Lung (tissue), 12 donors: Measurements from ENCODE around the gene CENPT. TPM values are rescaled to one million over a fixed set of nuclear protein-coding genes. Genes with fewer than 3 reads are reported as not detected.

Experiments used
- ATAC-seq: fragments of 200-7000 bp; cut with Tn5 transposase; one replicate; pipeline ENCODE4 v1.9.1; 2020; ENCODE audit warnings: moderate number of reproducible peaks; ENCODE audit not compliant: insufficient read depth, low FRiP score
- DNase-seq, 3 donors: peaks; one replicate each; pipeline ENCODE4 v3.0.0-alpha.2; 2013 to 2017
- H3K27ac ChIP-seq, 2 donors: one replicate each; pipeline ENCODE4 v1.5.1; 2013; ENCODE audit warnings: mild to moderate bottlenecking in 2 of 2, moderate library complexity in 2 of 2, control low read depth in 1 of 2, inconsistent platforms in 1 of 2, low read depth in 1 of 2, low read length in 1 of 2
- H3K27me3 ChIP-seq, 3 donors: one replicate each; pipeline ENCODE4 v1.5.1; 2013; ENCODE audit warnings: low read length in 2 of 3; ENCODE audit not compliant: control insufficient read depth in 3 of 3, insufficient read depth in 3 of 3
- H3K36me3 ChIP-seq, 4 donors: one replicate each; pipeline ENCODE4 v1.5.1; 2013; ENCODE audit warnings: low read length in 4 of 4, mild to moderate bottlenecking in 1 of 4, moderate library complexity in 1 of 4; ENCODE audit not compliant: control insufficient read depth in 4 of 4, insufficient read depth in 4 of 4
- H3K4me1 ChIP-seq, 5 donors: one replicate each; pipeline ENCODE4 v1.5.1; 2013; ENCODE audit warnings: low read length in 5 of 5, mild to moderate bottlenecking in 2 of 5, moderate library complexity in 1 of 5; ENCODE audit not compliant: control insufficient read depth in 5 of 5, insufficient read depth in 5 of 5
- H3K4me3 ChIP-seq: one replicate; pipeline ENCODE4 v1.5.1; 2013; ENCODE audit warnings: mild to moderate bottlenecking, control low read depth, moderate library complexity
- H3K9ac ChIP-seq, 2 donors: one replicate each; pipeline ENCODE4 v1.5.1; 2013; ENCODE audit warnings: low read length in 2 of 2, control low read depth in 1 of 2; ENCODE audit not compliant: insufficient read depth in 1 of 2
- H3K9me3 ChIP-seq, 4 donors: one replicate each; pipeline ENCODE4 v1.5.1; 2013; ENCODE audit warnings: low read length in 3 of 4, mild to moderate bottlenecking in 1 of 4, moderate library complexity in 1 of 4; ENCODE audit not compliant: control insufficient read depth in 4 of 4, insufficient read depth in 3 of 4
- CTCF ChIP-seq: IDR thresholded peaks from 2 replicates; pipeline ENCODE4 v1.5.1; 2012; ENCODE audit warnings: mild to moderate bottlenecking; ENCODE audit errors: control extremely low read depth, extremely low read depth
- WGBS, 2 donors: extraction: QIAGEN DNeasy Blood & Tissue Kit; methylation state at CpG; one replicate each; pipeline ENCODE4 v1.1.7; 2013; 5-methylcytosine and 5-hydroxymethylcytosine counted together
- polyA plus RNA-seq, 2 donors: library from polyadenylated mRNA; stranded (reverse); fragments of 200-250 nt; gene quantifications; one replicate each; pipeline ENCODE4 v1.2.1, GENCODE V29; 2013
- total RNA-seq, 2 donors: library from RNA; depleted of rRNA in 1 of 2; stranded (reverse); fragments of >200 nt in 1 of 2; gene quantifications; one replicate each; pipeline ENCODE4 v1.2.1, GENCODE V29; 2014 to 2021
- donor health status: control.
- donor health status: control.
- donor health status: Bipolar disorder and iron deficiency.
- donor health status: healthy.
- donor health status: DM: yes; HTN: yes; CAD: no.

CENPT gene
- total and polyA plus RNA-seq, 4 donors = 28.5 to 47.5 (median 33.0) TPM

- no peak overlapping the region for H3K9ac ChIP-seq
- H3K4me1 ChIP-seq = peaks cover 6 to 16% (median 9%) of the 10 kb centered on the region in 5 donors
- TF ChIP-seq CTCF = no peak
- H3K4me3 ChIP-seq = no peak overlapping the region
- peak overlapping the region in 1 of 2 donors; percentile 1 for H3K27ac ChIP-seq
- no peaks in the 10 kb centered on the region for H3K27me3 ChIP-seq
- H3K36me3 ChIP-seq = peaks cover 0 to 13% (median 6%) of the 10 kb centered on the region in 4 donors
- DNase-seq (no peak), ATAC-seq (no peak)
- H3K9me3 ChIP-seq = no peaks in the 10 kb centered on the region
- 72 to 84% methylated on average over 4 of the region's 4 CpGs for WGBS, 2 donors
These were observed 42.5 kb downstream of the CENPT start for GRCh38 chr16:67804853-67805542.

- H3K27me3 ChIP-seq = no peaks in the 10 kb centered on the region
- DNase-seq = no peak
- no peaks in the 10 kb centered on the region for H3K9me3 ChIP-seq
- WGBS, 2 donors = 66 to 80% methylated on average over 3 of the region's 3 CpGs
- no peak overlapping the region for H3K4me3 ChIP-seq
- ATAC-seq = no peak
- no peak overlapping the region for H3K9ac ChIP-seq
- peaks cover 0 to 13% (median 7%) of the 10 kb centered on the region in 4 donors for H3K36me3 ChIP-seq
- H3K27ac ChIP-seq = no peak overlapping the region
- no peak for TF ChIP-seq CTCF
- H3K4me1 ChIP-seq = peaks cover 6 to 16% (median 9%) of the 10 kb centered on the region in 5 donors
These were observed 43.6 kb downstream of the CENPT start for GRCh38 chr16:67803894-67804293.

- ATAC-seq (no peak), DNase-seq (no peak)
- 55 to 90% methylated on average over 2 of the region's 2 CpGs for WGBS, 2 donors
- TF ChIP-seq CTCF = no peak
- no peak overlapping the region for H3K4me3 ChIP-seq
- no peak overlapping the region for H3K27ac ChIP-seq
- peaks cover 4 to 15% (median 8%) of the 10 kb centered on the region in 5 donors for H3K4me1 ChIP-seq
- peaks cover 0 to 13% (median 10%) of the 10 kb centered on the region in 4 donors for H3K36me3 ChIP-seq
- no peaks in the 10 kb centered on the region for H3K27me3 ChIP-seq
- H3K9me3 ChIP-seq = no peaks in the 10 kb centered on the region
- H3K9ac ChIP-seq = no peak overlapping the region
These were observed 45.6 kb downstream of the CENPT start for GRCh38 chr16:67801883-67802282.
